ENCODE results near the gene SPTSSA. TPM values are rescaled to one million over a fixed set of nuclear protein-coding genes. Genes with fewer than 3 reads are reported as not detected.

The SPTSSA gene
- total and polyA plus RNA-seq, 12 donors = 20.6 to 205 (median 55.3) TPM

DNA sequence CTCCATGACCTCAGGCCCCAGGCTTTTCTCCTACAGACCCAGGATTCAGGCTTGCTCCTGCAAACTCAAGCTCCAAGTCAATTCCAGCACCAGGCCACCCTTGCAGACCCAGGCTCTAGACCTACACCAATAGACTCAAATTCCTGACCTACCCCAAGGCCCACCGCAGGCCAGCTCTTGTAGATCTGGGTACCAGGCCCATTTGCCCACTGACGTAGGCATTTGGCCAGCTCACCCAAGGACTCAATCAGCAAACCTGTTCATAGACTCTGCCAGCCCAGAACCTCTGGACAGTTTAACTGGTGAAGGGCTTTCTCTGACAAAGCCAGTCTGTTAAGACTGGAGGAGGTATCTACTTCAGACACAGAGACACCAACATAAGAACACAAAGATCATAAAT, 52.3 kb downstream of the SPTSSA start:
- DNase-seq = no peak
- Histone ChIP-seq H3K27me3 (no peaks in the 10 kb centered on the region), H3K9me3 (replicated peaks in 1 of 3) (peaks cover 0 to 8% (median 0%) of the 10 kb centered on the region in 3 donors), H3K27ac (no peak overlapping the region), H3K36me3 (replicated peaks in 1 of 2) (no peaks in the 10 kb centered on the region), H3K4me3 (no peak overlapping the region), H3K4me1 (replicated peaks in 1 of 2) (peaks cover 0 to under 1% of the 10 kb centered on the region in 2 donors)
- TF ChIP-seq, protein P1, sequence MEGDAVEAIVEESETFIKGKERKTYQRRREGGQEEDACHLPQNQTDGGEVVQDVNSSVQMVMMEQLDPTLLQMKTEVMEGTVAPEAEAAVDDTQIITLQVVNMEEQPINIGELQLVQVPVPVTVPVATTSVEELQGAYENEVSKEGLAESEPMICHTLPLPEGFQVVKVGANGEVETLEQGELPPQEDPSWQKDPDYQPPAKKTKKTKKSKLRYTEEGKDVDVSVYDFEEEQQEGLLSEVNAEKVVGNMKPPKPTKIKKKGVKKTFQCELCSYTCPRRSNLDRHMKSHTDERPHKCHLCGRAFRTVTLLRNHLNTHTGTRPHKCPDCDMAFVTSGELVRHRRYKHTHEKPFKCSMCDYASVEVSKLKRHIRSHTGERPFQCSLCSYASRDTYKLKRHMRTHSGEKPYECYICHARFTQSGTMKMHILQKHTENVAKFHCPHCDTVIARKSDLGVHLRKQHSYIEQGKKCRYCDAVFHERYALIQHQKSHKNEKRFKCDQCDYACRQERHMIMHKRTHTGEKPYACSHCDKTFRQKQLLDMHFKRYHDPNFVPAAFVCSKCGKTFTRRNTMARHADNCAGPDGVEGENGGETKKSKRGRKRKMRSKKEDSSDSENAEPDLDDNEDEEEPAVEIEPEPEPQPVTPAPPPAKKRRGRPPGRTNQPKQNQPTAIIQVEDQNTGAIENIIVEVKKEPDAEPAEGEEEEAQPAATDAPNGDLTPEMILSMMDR (IDR thresholded peaks at IDR 0.05) = no peak
- TF ChIP-seq POLR2A (IDR thresholded peaks at IDR 0.05) = no peak
- 70 to 100% (median 88%) methylated on average over 2 of the region's 2 CpGs for WGBS, 4 donors
- intact Hi-C loops (cut with DNase I) = no loop called here

- H3K27ac ChIP-seq = no peak overlapping the region
- TF ChIP-seq, protein P1 (IDR thresholded peaks at IDR 0.05) = no peak
- TF ChIP-seq POLR2A (IDR thresholded peaks at IDR 0.05) = no peak
- peaks cover 0 to 8% (median 0%) of the 10 kb centered on the region in 3 donors for H3K9me3 ChIP-seq (replicated peaks in 1 of 3)
- intact Hi-C loops (cut with DNase I) = no loop called here
- 91 to 97% (median 94%) methylated on average over 1 of the region's 1 CpG for WGBS, 4 donors
- no peaks in the 10 kb centered on the region for H3K36me3 ChIP-seq (replicated peaks in 1 of 2)
- DNase-seq = no peak
- no peaks in the 10 kb centered on the region for H3K27me3 ChIP-seq
- H3K4me3 ChIP-seq = no peak overlapping the region
- peaks cover 0 to 10% of the 10 kb centered on the region in 2 donors for H3K4me1 ChIP-seq (replicated peaks in 1 of 2)
Measured at GRCh38 chr14:34407951-34408350, 54.1 kb downstream of the SPTSSA start.

GRCh38 chr14:34404416-34404815, 57.6 kb downstream of the SPTSSA start:
- H3K27ac ChIP-seq = peak overlapping the region in 2 of 5 donors; percentile 0 to 1
- DNase-seq = no peak
- no peaks in the 10 kb centered on the region for H3K9me3 ChIP-seq (replicated peaks in 1 of 3)
- no peaks in the 10 kb centered on the region for H3K36me3 ChIP-seq (replicated peaks in 1 of 2)
- WGBS, 4 donors = 10 to 27% (median 11%) methylated on average over 2 of the region's 2 CpGs
- TF ChIP-seq, protein P1 (IDR thresholded peaks at IDR 0.05) = no peak
- no peak for TF ChIP-seq POLR2A (IDR thresholded peaks at IDR 0.05)
- no peaks in the 10 kb centered on the region for H3K27me3 ChIP-seq
- H3K4me1 ChIP-seq (replicated peaks in 1 of 2) = peaks cover 0 to 10% of the 10 kb centered on the region in 2 donors
- no peak overlapping the region for H3K4me3 ChIP-seq
- intact Hi-C loops (cut with DNase I) = no loop called here

- Histone ChIP-seq H3K27me3 (no peaks in the 10 kb centered on the region), H3K4me1 (replicated peaks in 1 of 2) (peaks cover 0 to 10% of the 10 kb centered on the region in 2 donors), H3K27ac (no peak overlapping the region), H3K9me3 (replicated peaks in 1 of 3) (no peaks in the 10 kb centered on the region), H3K36me3 (replicated peaks in 1 of 2) (no peaks in the 10 kb centered on the region), H3K4me3 (no peak overlapping the region)
- TF ChIP-seq, protein P1 (IDR thresholded peaks at IDR 0.05) = no peak
- no peak for TF ChIP-seq POLR2A (IDR thresholded peaks at IDR 0.05)
- intact Hi-C loops (cut with DNase I) = no loop called here
- WGBS, 4 donors = 50 to 65% (median 64%) methylated on average over 5 of the region's 5 CpGs
- no peak for DNase-seq
Measured at GRCh38 chr14:34403646-34404045, 58.4 kb downstream of the SPTSSA start.
